Right atrium auricular region (tissue), 2 donors: Measurements from ENCODE around the gene COBL. TPM values are rescaled to one million over a fixed set of nuclear protein-coding genes. Genes with fewer than 3 reads are reported as not detected.
A peak's percentile ranks its signal among the peaks of the same experiment; 100 is the strongest.

Experiments
- DNase-seq: peaks from one replicate; pipeline ENCODE4 v3.0.0-alpha.2; 2019; ENCODE audit warnings: low spot score
- H3K27ac ChIP-seq, 2 donors: fragments of 200-600 bp; sonication (generic); 1 replicate in 1 of 2; 2 replicates in 1 of 2; pipeline ENCODE4 v1.5.1; 2016 to 2019
- H3K27me3 ChIP-seq, 2 donors: fragments of 200-600 bp; sonication (generic); one replicate each; pipeline versions ENCODE4 v1.5.1 to v1.6.0; 2017 to 2019
- H3K36me3 ChIP-seq: fragments of 200-600 bp; sonication (generic); one replicate; pipeline ENCODE4 v1.5.1; 2016
- H3K4me1 ChIP-seq, 2 donors: fragments of 200-600 bp; sonication (generic); one replicate each; pipeline versions ENCODE4 v1.5.1 to v1.6.0; 2017 to 2019
- H3K4me3 ChIP-seq, 2 donors: fragments of 200-600 bp; sonication (generic); 1 replicate in 1 of 2; 2 replicates in 1 of 2; pipeline ENCODE4 v1.5.1; 2017 to 2019; ENCODE audit warnings: mild to moderate bottlenecking in 1 of 2, moderate library complexity in 1 of 2
- H3K9me3 ChIP-seq, 2 donors: fragments of 200-600 bp; sonication (generic); one replicate each; pipeline ENCODE4 v1.5.1; 2019
- CTCF ChIP-seq, 2 donors: fragments of 200-600 bp; sonication (generic); IDR thresholded peaks; one replicate each; pipeline ENCODE4 v1.5.1; 2019; ENCODE audit warnings: antibody characterized with exemption in 2 of 2
- total RNA-seq, 2 donors: library from RNA; depleted of rRNA; stranded (reverse); fragments of >200 nt; gene quantifications; one replicate each; pipeline ENCODE4 v1.1.0, GENCODE V29; 2016

COBL gene
- total RNA-seq, 2 donors from 2014 or later, result 26.3 to 31.4 TPM

- TF ChIP-seq CTCF (IDR thresholded peaks at IDR 0.05), result no peak
These were observed 141.2 kb downstream of the COBL start for GRCh38 chr7:51175316-51175991.

GRCh38 chr7:51165337-51165736 lies 151.3 kb downstream of the COBL start:
- TF ChIP-seq CTCF (IDR thresholded peaks at IDR 0.05), result no peak
- H3K36me3 ChIP-seq, result no peaks in the 10 kb centered on the region
- peaks cover 0 to 9% of the 10 kb centered on the region in 2 donors for H3K4me1 ChIP-seq
- H3K9me3 ChIP-seq, result no peaks in the 10 kb centered on the region
- no peak overlapping the region for H3K27ac ChIP-seq
- H3K4me3 ChIP-seq, result no peak overlapping the region
- DNase-seq, result no peak
- no peaks in the 10 kb centered on the region for H3K27me3 ChIP-seq

More at GRCh38 chr7:51175316-51175991, 141.2 kb downstream of the COBL start:
- no peaks in the 10 kb centered on the region for H3K27me3 ChIP-seq
- no peak overlapping the region for H3K4me3 ChIP-seq
- H3K9me3 ChIP-seq, result no peaks in the 10 kb centered on the region
- no peaks in the 10 kb centered on the region for H3K36me3 ChIP-seq
- DNase-seq, result no peak
- no peaks in the 10 kb centered on the region for H3K4me1 ChIP-seq
- no peak overlapping the region for H3K27ac ChIP-seq

GRCh38 chr7:51162724-51163329 lies 153.8 kb downstream of the COBL start:
- TF ChIP-seq CTCF (IDR thresholded peaks at IDR 0.05), result peak; percentile 72 to 86
- H3K4me1 ChIP-seq, result peaks cover 0 to 11% of the 10 kb centered on the region in 2 donors
- H3K36me3 ChIP-seq, result no peaks in the 10 kb centered on the region
- no peaks in the 10 kb centered on the region for H3K27me3 ChIP-seq
- no peak overlapping the region for H3K4me3 ChIP-seq
- peak; percentile 81 for DNase-seq
- no peak overlapping the region for H3K27ac ChIP-seq
- H3K9me3 ChIP-seq, result no peaks in the 10 kb centered on the region

GRCh38 chr7:51161937-51162336 lies 154.7 kb downstream of the COBL start:
- H3K4me1 ChIP-seq, result peaks cover 0 to 11% of the 10 kb centered on the region in 2 donors
- no peaks in the 10 kb centered on the region for H3K27me3 ChIP-seq
- no peaks in the 10 kb centered on the region for H3K9me3 ChIP-seq
- H3K27ac ChIP-seq, result no peak overlapping the region
- H3K36me3 ChIP-seq, result no peaks in the 10 kb centered on the region
- TF ChIP-seq CTCF (IDR thresholded peaks at IDR 0.05), result no peak
- DNase-seq, result no peak
- no peak overlapping the region for H3K4me3 ChIP-seq

GRCh38 chr7:51160990-51161615 lies 155.5 kb downstream of the COBL start:
- Histone ChIP-seq H3K27me3 (no peaks in the 10 kb centered on the region), H3K36me3 (no peaks in the 10 kb centered on the region), H3K9me3 (no peaks in the 10 kb centered on the region), H3K4me1 (peaks cover 0 to 11% of the 10 kb centered on the region in 2 donors), H3K4me3 (no peak overlapping the region), H3K27ac (no peak overlapping the region)
- peak; percentile 97 for TF ChIP-seq CTCF (IDR thresholded peaks at IDR 0.05)
- peak; percentile 79 for DNase-seq
